A549 (cell line): ENCODE data around the gene PLAA. TPM values are rescaled to one million over a fixed set of nuclear protein-coding genes. Genes with fewer than 3 reads are reported as not detected.
A peak's percentile ranks its signal among the peaks of the same experiment; 100 is the strongest.
"Not testable (repeated sequence)": the region's sequence is repeated elsewhere in the genome, so short reads cannot be mapped to it uniquely, and the experiment has no call there.

Experiments used
- ATAC-seq, 2 experiments: fragments of 200-7000 bp in 1 of 2; fragments of >200 bp in 1 of 2; cut with Nextera tagmentation in 1 of 2; cut with Tn5 transposase in 1 of 2; 3 replicates each; pipeline versions ENCODE4 v1.8.0 to v1.9.1; 2018 to 2020; ENCODE audit warnings: mild to moderate bottlenecking in 1 of 2, moderate library complexity in 1 of 2
- CTCF ChIA-PET: fragments of 300-600 bp; sonication (Branson Sonifier 250); formaldehyde crosslinking; extraction: SDS; loops from one replicate; lab custom pipeline; 2021; ENCODE audit warnings: antibody characterized with exemption, inconsistent platforms; lab: Yijun Ruan, JAX
- POLR2A ChIA-PET: fragments of 350-600 bp; formaldehyde crosslinking; extraction: SDS; loops from one replicate; lab custom pipeline; 2021; ENCODE audit warnings: antibody characterized with exemption, inconsistent platforms; lab: Yijun Ruan, JAX
- DNase-seq, 2 experiments: peaks; one replicate each; pipeline versions ENCODE4 v3.0.0 to v3.0.0-alpha.2; 2011 to 2016; ENCODE audit warnings: low read depth in 1 of 2, low spot score in 1 of 2
- FAIRE-seq: peaks from 2 replicates; lab custom pipeline; 2011; peaks lifted over from hg19 to GRCh38; lab: Jason Lieb, UNC
- H3K27ac ChIP-seq, 2 experiments: fragments of >200 bp; sonication (Bioruptor Twin); formaldehyde crosslinking; 3 replicates each; pipeline ENCODE4 v1.5.1; 2016 to 2017
- H3K4me1 ChIP-seq: fragments of >200 bp; sonication (Bioruptor Twin); formaldehyde crosslinking; 3 replicates; pipeline ENCODE4 v1.6.1; 2016
- H3K4me2 ChIP-seq: fragments of >200 bp; sonication (Bioruptor Twin); formaldehyde crosslinking; 3 replicates; pipeline ENCODE4 v1.6.1; 2016
- H3K4me3 ChIP-seq: fragments of >200 bp; sonication (Bioruptor Twin); formaldehyde crosslinking; 3 replicates; pipeline ENCODE4 v1.5.1; 2016
- H3K9me3 ChIP-seq: fragments of >200 bp; sonication (Bioruptor Twin); formaldehyde crosslinking; 3 replicates; pipeline ENCODE4 v1.6.1; 2016
- BCL3 ChIP-seq: fragments of >200 bp; sonication (Bioruptor Twin); formaldehyde crosslinking; IDR thresholded peaks from 3 replicates; pipeline ENCODE4 v1.6.1; 2016
- CBX2 ChIP-seq: fragments of 200-600 bp; sonication (generic); IDR thresholded peaks from 2 replicates; pipeline ENCODE4 v1.6.1; 2016; ENCODE audit warnings: low read depth, mild to moderate bottlenecking, borderline replicate concordance
- CTCF ChIP-seq: fragments of >200 bp; sonication (Bioruptor Twin); formaldehyde crosslinking; IDR thresholded peaks from 3 replicates; pipeline ENCODE4 v1.5.1; 2016
- EP300 ChIP-seq, 2 experiments: fragments of >200 bp; sonication (Bioruptor Twin); formaldehyde crosslinking; IDR thresholded peaks; 2 replicates in 1 of 2; 3 replicates in 1 of 2; pipeline ENCODE4 v1.6.1; 2016 to 2017
- HES2 ChIP-seq: fragments of >200 bp; sonication (Bioruptor Twin); formaldehyde crosslinking; IDR thresholded peaks from 2 replicates; pipeline ENCODE4 v1.6.1; 2016
- HEYL ChIP-seq: fragments of 250-450 bp; sonication (Bioruptor Pico); IDR thresholded peaks from 2 replicates; pipeline ENCODE4 v1.8.0; 2021; ENCODE audit warnings: mild to moderate bottlenecking, moderate library complexity
- JUN ChIP-seq, 2 experiments: fragments of >200 bp; sonication (Bioruptor Twin); formaldehyde crosslinking; IDR thresholded peaks; 2 replicates in 1 of 2; 3 replicates in 1 of 2; pipeline ENCODE4 v1.6.1; 2016 to 2017
- KDM1A ChIP-seq: fragments of 200-600 bp; sonication (generic); IDR thresholded peaks from 2 replicates; pipeline ENCODE4 v1.6.1; 2016; ENCODE audit warnings: low read depth, mild to moderate bottlenecking
- MAZ ChIP-seq: fragments of 150-350 bp; IDR thresholded peaks from 2 replicates; pipeline ENCODE4 v1.6.1; 2014; ENCODE audit warnings: antibody characterized with exemption, low read depth, low read length, borderline replicate concordance
- MYC ChIP-seq: IDR thresholded peaks from 2 replicates; pipeline ENCODE4 v1.6.1; 2012; ENCODE audit warnings: mild to moderate bottlenecking, inconsistent platforms, low read length, improper control_type of control experiment, borderline replicate concordance
- PHF8 ChIP-seq: fragments of 200-600 bp; sonication (generic); IDR thresholded peaks from 2 replicates; pipeline ENCODE4 v1.6.1; 2016; ENCODE audit warnings: low read depth, mild to moderate bottlenecking, antibody characterized with exemption, moderate library complexity, borderline replicate concordance
- RNF2 ChIP-seq: fragments of 200-600 bp; sonication (generic); IDR thresholded peaks from 2 replicates; pipeline ENCODE4 v1.6.1; 2016; ENCODE audit warnings: low read depth, mild to moderate bottlenecking, antibody characterized with exemption, moderate library complexity, borderline replicate concordance
- ZFP36 ChIP-seq: fragments of 450-650 bp; IDR thresholded peaks from 2 replicates; pipeline ENCODE4 v1.6.1; 2014; ENCODE audit warnings: borderline replicate concordance; ENCODE audit not compliant: partially characterized antibody
- ZSCAN20 ChIP-seq: fragments of 250-450 bp; sonication (Bioruptor Pico); IDR thresholded peaks from 2 replicates; pipeline ENCODE4 v1.8.0; 2022; ENCODE audit warnings: mild to moderate bottlenecking, moderate library complexity
- WGBS: methylation state at CpG from one replicate; pipeline ENCODE4 v1.1.6; 2017; ENCODE audit errors: missing lambda C conversion rate; 5-methylcytosine and 5-hydroxymethylcytosine counted together
- polyA plus RNA-seq, 4 experiments: library from polyadenylated mRNA; depleted of rRNA in 3 of 4; stranded (reverse); fragments of >200 nt; fragmentation: RNase III in 1 of 4; extraction: RNeasy Plus Mini Kit Qiagen cat#74134 plus additional on column Dnase treatment in 1 of 4; gene quantifications; 2 replicates in 3 of 4; 3 replicates in 1 of 4; pipeline ENCODE4 v1.2.3, GENCODE V29; 2011 to 2017

Gene PLAA
- polyA plus RNA-seq, 2 of the 4 experiments (the other 2 are of a cell fraction), result 25.5 to 37.5 TPM

GRCh38 chr9:26882154-26882553 lies 64.9 kb downstream of the PLAA start:
- no peaks in the 10 kb centered on the region for H3K4me1 ChIP-seq
- CTCF ChIA-PET, result interaction anchor here (0.9 to 1.0 kb wide), 2 partner anchors 19 to 93 kb away, joined by 3 read pairs; no protein-coding TSS in a partner anchor
- ATAC-seq (no peak), FAIRE-seq (no peak)
- peak; percentile 93 for TF ChIP-seq ZFP36
- no peak for TF ChIP-seq CBX2
- TF ChIP-seq CTCF, result no peak
- TF ChIP-seq, all 56 proteins: peak for 1
- H3K9me3 ChIP-seq, result peaks cover 13% of the 10 kb centered on the region; the same call in 2 of the 3 replicates
- H3K4me2 ChIP-seq, result no peak overlapping the region
- WGBS, result 95% methylated on average over 3 of the region's 3 CpGs
- H3K27ac ChIP-seq, result no peak overlapping the region
- POLR2A ChIA-PET, result interaction anchor here (1.3 kb wide), 1 partner anchor 10 kb away, joined by 4 read pairs; the partner anchor contains the start of gene CAAP1
- H3K4me3 ChIP-seq, result no peak overlapping the region
- no peak for DNase-seq

- Histone ChIP-seq H3K9me3 (peaks cover 13% of the 10 kb centered on the region; the same call in 2 of the 3 replicates), H3K4me1 (no peaks in the 10 kb centered on the region), H3K4me2 (no peak overlapping the region), H3K4me3 (no peak overlapping the region), H3K27ac (no peak overlapping the region)
- ATAC-seq (peak in 1 of 2 experiments; percentile 40; a peak in 2 of 6 replicates), DNase-seq (no peak), FAIRE-seq (no peak)
- CTCF ChIA-PET, result interaction anchor here (1.0 to 1.5 kb wide), 4 partner anchors 9 to 396 kb away, joined by 3 to 4 read pairs (median 3); no protein-coding TSS in a partner anchor
- no peak for TF ChIP-seq HES2
- TF ChIP-seq BCL3, result no peak
- TF ChIP-seq ZSCAN20 (CRISPR knock-in tag), result no peak
- TF ChIP-seq JUN (IDR thresholded peaks at IDR 0.05), result no peak
- POLR2A ChIA-PET, result no interaction called here
- 96% methylated on average over 4 of the region's 4 CpGs for WGBS
These were observed 66.8 kb downstream of the PLAA start for GRCh38 chr9:26880262-26880661.

GRCh38 chr9:26875155-26875554 lies 71.9 kb downstream of the PLAA start:
- H3K4me3 ChIP-seq, H3K27ac ChIP-seq, H3K4me1 ChIP-seq, DNase-seq, FAIRE-seq, H3K4me2 ChIP-seq, ATAC-seq, POLR2A ChIA-PET, H3K9me3 ChIP-seq: not testable (repeated sequence)
- 77% methylated on average over 3 of the region's 3 CpGs for WGBS
- CTCF ChIA-PET, result interaction anchor here (0.6 to 1.4 kb wide), 4 partner anchors 15 to 151 kb away, joined by 3 to 4 read pairs (median 3); no protein-coding TSS in a partner anchor

- ATAC-seq, result peak; percentile 47 to 66; a peak in 4 of 6 replicates
- H3K4me3 ChIP-seq, result no peak overlapping the region
- TF ChIP-seq HEYL (no peak), EP300 (IDR thresholded peaks at IDR 0.05) (no peak), PHF8 (no peak), KDM1A (no peak), RNF2 (no peak), MYC (no peak), MAZ (no peak)
- TF ChIP-seq, all 56 proteins: peak for 0
- no peak for FAIRE-seq
- peak; percentile 12 to 44 for DNase-seq
- Histone ChIP-seq H3K4me2 (peak overlapping the region; percentile 35; the same call in 2 of the 3 replicates), H3K4me1 (peaks cover 8% of the 10 kb centered on the region), H3K9me3 (no peaks in the 10 kb centered on the region), H3K27ac (no peak overlapping the region)
- WGBS, result 44% methylated on average over 8 of the region's 8 CpGs
- ChIA-PET POLR2A (no interaction called here), CTCF (no interaction called here)
These were observed 76.8 kb downstream of the PLAA start for GRCh38 chr9:26870292-26870691.
